ENCODE results near the gene PLEKHA5.

DNA sequence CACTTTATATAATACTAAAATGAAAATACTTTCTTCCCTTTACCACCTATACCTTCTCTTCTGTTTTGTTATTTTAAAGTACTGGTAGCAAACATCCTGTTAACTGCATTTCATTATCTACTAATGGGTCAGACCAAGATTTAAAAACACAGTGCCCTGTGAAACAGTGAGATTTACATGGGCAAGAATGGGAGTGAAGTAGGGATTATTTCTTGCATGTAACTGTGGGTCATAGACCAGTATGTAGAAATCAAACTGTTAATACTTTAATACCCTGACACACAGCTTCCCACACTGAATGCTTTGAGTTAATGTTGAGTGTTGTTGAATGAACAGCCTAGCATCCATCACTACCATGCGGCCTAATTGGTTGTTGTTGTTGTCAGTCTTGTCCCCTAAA is 61.6 kb downstream of the PLEKHA5 start:
- TF ChIP-seq, protein P1, sequence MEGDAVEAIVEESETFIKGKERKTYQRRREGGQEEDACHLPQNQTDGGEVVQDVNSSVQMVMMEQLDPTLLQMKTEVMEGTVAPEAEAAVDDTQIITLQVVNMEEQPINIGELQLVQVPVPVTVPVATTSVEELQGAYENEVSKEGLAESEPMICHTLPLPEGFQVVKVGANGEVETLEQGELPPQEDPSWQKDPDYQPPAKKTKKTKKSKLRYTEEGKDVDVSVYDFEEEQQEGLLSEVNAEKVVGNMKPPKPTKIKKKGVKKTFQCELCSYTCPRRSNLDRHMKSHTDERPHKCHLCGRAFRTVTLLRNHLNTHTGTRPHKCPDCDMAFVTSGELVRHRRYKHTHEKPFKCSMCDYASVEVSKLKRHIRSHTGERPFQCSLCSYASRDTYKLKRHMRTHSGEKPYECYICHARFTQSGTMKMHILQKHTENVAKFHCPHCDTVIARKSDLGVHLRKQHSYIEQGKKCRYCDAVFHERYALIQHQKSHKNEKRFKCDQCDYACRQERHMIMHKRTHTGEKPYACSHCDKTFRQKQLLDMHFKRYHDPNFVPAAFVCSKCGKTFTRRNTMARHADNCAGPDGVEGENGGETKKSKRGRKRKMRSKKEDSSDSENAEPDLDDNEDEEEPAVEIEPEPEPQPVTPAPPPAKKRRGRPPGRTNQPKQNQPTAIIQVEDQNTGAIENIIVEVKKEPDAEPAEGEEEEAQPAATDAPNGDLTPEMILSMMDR (conservative IDR thresholded peaks at IDR 0.05; ENCODE audit: low read depth, low read length), result no peak
- no peak for TF ChIP-seq EZH2 (IDR thresholded peaks at IDR 0.05; ENCODE audit: borderline replicate concordance, low read depth, low read length, poor library complexity, severe bottlenecking)

Data from A673 (cell line).